ENCODE measurements around the gene GGA2. TPM values are rescaled to one million over a fixed set of nuclear protein-coding genes. Genes with fewer than 3 reads are reported as not detected.
A peak's percentile ranks its signal among the peaks of the same experiment; 100 is the strongest.

Gene GGA2
- 92.7 and 93.4 TPM in 2 replicates for total RNA-seq (2022)
- percentile 83 among the genes with signal in this experiment for Bru-seq, nascent RNA
- BruChase-seq, experiment 1, labeled RNA remaining after a 2-hour chase, result percentile 88 among the genes with signal in this experiment
- percentile 90 among the genes with signal in this experiment for BruChase-seq, experiment 2, labeled RNA remaining after a 6-hour chase
- long read RNA-seq, full-length matches to known transcripts, result 99 of 164 reads
- long read RNA-seq, partial matches to known transcripts, result 10 of 164 reads
- long read RNA-seq, other reads (novel, unspliced or antisense), result 55 of 164 reads

- intact Hi-C loops (cut with micrococcal nuclease; ENCODE audit: unreplicated experiment), result no loop called here
- peak in 1 of 2 experiments; percentile 2 for TF ChIP-seq CTCF (IDR thresholded peaks at IDR 0.05; ENCODE audit: insufficient read depth in 1 of 2, low read depth in 1 of 2, low read length in 1 of 2, severe bottlenecking in 1 of 2, unreplicated experiment in 1 of 2)
- H3K27me3 Mint-ChIP-seq (ENCODE audit: insufficient read depth, unreplicated experiment), result no peaks in the 10 kb centered on the region
- no TSS peak for BruUV-seq (replicated peaks)
- DNase-seq, result peak; percentile 78 to 87
- Histone ChIP-seq H3K9me3 (no peaks in the 10 kb centered on the region), H3K27me3 (replicated peaks; ENCODE audit: control insufficient read depth, insufficient read depth, low read length) (no peaks in the 10 kb centered on the region), H3K4me1 (no peaks in the 10 kb centered on the region), H3K36me3 (ENCODE audit: control insufficient read depth, insufficient read depth, low read length) (no peaks in the 10 kb centered on the region), H3K4me3 (ENCODE audit: low read depth, low read length) (peak within 1 kb of the TSS; percentile 76)
- peak within 1 kb of the TSS; percentile 88 for H3K4me3 Mint-ChIP-seq (ENCODE audit: unreplicated experiment)
- CTCF ChIA-PET, result no interaction called here
- H3K4me1 Mint-ChIP-seq (ENCODE audit: low read depth, unreplicated experiment), result peaks cover 43% of the 10 kb centered on the region
- H3K27ac Mint-ChIP-seq (ENCODE audit: unreplicated experiment), result peak within 1 kb of the TSS; percentile 73
- peaks cover 6% of the 10 kb centered on the region for H3K9me3 Mint-ChIP-seq (ENCODE audit: unreplicated experiment)
- peaks cover 43% of the 10 kb centered on the region for H3K36me3 Mint-ChIP-seq (ENCODE audit: insufficient read depth, unreplicated experiment)
- POLR2A ChIA-PET, result interaction anchor here (1.5 kb wide), 1 partner anchor 13 kb away, joined by 5 read pairs; no protein-coding TSS in a partner anchor
These were observed at the start of gene GGA2 for GRCh38 chr16:23510164-23510914. TSS of gene GGA2 (minus strand) at chr16:23510494. CDS start at chr16:23510411, 83 bp downstream.

GRCh38 chr16:23557779-23558702 lies 47.7 kb upstream of the GGA2 start:
- POLR2A ChIA-PET, result interaction anchor here (0.6 to 1.4 kb wide), 7 partner anchors 8 to 121 kb away, joined by 3 to 9 read pairs (median 5); partner anchors contain the start of gene PLK1
- H3K27me3 ChIP-seq (replicated peaks; ENCODE audit: control insufficient read depth, insufficient read depth, low read length), result no peaks in the 10 kb centered on the region
- Mint-ChIP-seq H3K4me3 (ENCODE audit: unreplicated experiment) (peak overlapping the region; percentile 87), H3K27ac (ENCODE audit: unreplicated experiment) (peak overlapping the region; percentile 90), H3K27me3 (ENCODE audit: insufficient read depth, unreplicated experiment) (no peaks in the 10 kb centered on the region), H3K9me3 (ENCODE audit: unreplicated experiment) (no peaks in the 10 kb centered on the region), H3K4me1 (ENCODE audit: low read depth, unreplicated experiment) (no peaks in the 10 kb centered on the region), H3K36me3 (ENCODE audit: insufficient read depth, unreplicated experiment) (peaks cover 42% of the 10 kb centered on the region)
- H3K4me3 ChIP-seq (ENCODE audit: low read depth, low read length), result peak overlapping the region; percentile 95
- intact Hi-C loops (cut with micrococcal nuclease; ENCODE audit: unreplicated experiment), result loop anchor here (1.0 to 5.0 kb wide), 3 partner anchors 38 to 83 kb away; partner anchors contain the start of genes DCTN5, NDUFAB1 and PALB2
- CTCF ChIA-PET, result interaction anchor here (0.6 to 1.0 kb wide), 3 partner anchors 19 to 61 kb away, joined by 3 to 8 read pairs (median 4); no protein-coding TSS in a partner anchor
- no TSS peak for BruUV-seq (replicated peaks)
- no peak for DNase-seq
- TF ChIP-seq CTCF (IDR thresholded peaks at IDR 0.05; ENCODE audit: insufficient read depth in 1 of 2, low read depth in 1 of 2, low read length in 1 of 2, severe bottlenecking in 1 of 2, unreplicated experiment in 1 of 2), result no peak
- H3K36me3 ChIP-seq (ENCODE audit: control insufficient read depth, insufficient read depth, low read length), result peaks cover 5% of the 10 kb centered on the region
- peaks cover 13% of the 10 kb centered on the region for H3K4me1 ChIP-seq
- H3K9me3 ChIP-seq, result no peaks in the 10 kb centered on the region
